Measurements from ENCODE around the gene EDARADD. TPM values are rescaled to one million over a fixed set of nuclear protein-coding genes. Genes with fewer than 3 reads are reported as not detected.

The EDARADD gene
- total RNA-seq, 1 donor from 2014 or later: 9.4 TPM

GRCh38 chr1:236489710-236490377, 95.8 kb downstream of the EDARADD start:
- DNase-seq (ENCODE audit: low spot score): peak; percentile 8
- Mint-ChIP-seq H3K36me3 (ENCODE audit: low read depth, unreplicated experiment) (no peaks in the 10 kb centered on the region), H3K4me3 (ENCODE audit: unreplicated experiment) (no peak overlapping the region), H3K27ac (ENCODE audit: unreplicated experiment) (peak overlapping the region; percentile 33), H3K9me3 (ENCODE audit: unreplicated experiment) (no peaks in the 10 kb centered on the region), H3K27me3 (ENCODE audit: unreplicated experiment) (peaks cover 4% of the 10 kb centered on the region), H3K4me1 (ENCODE audit: unreplicated experiment) (peaks cover 35% of the 10 kb centered on the region)
- peak; percentile 74 for TF ChIP-seq CTCF (IDR thresholded peaks at IDR 0.05; ENCODE audit: unreplicated experiment)

- Mint-ChIP-seq H3K9me3 (ENCODE audit: unreplicated experiment) (no peaks in the 10 kb centered on the region), H3K4me3 (ENCODE audit: unreplicated experiment) (no peak overlapping the region), H3K36me3 (ENCODE audit: low read depth, unreplicated experiment) (no peaks in the 10 kb centered on the region), H3K27ac (ENCODE audit: unreplicated experiment) (peak overlapping the region; percentile 86), H3K4me1 (ENCODE audit: unreplicated experiment) (peaks cover 35% of the 10 kb centered on the region), H3K27me3 (ENCODE audit: unreplicated experiment) (peaks cover 4% of the 10 kb centered on the region)
- no peak for DNase-seq (ENCODE audit: low spot score)
- no peak for TF ChIP-seq CTCF (IDR thresholded peaks at IDR 0.05; ENCODE audit: unreplicated experiment)
These were observed 97.5 kb downstream of the EDARADD start for GRCh38 chr1:236491469-236492136.

- Mint-ChIP-seq H3K27me3 (ENCODE audit: unreplicated experiment) (peaks cover 4% of the 10 kb centered on the region), H3K9me3 (ENCODE audit: unreplicated experiment) (no peaks in the 10 kb centered on the region), H3K4me1 (ENCODE audit: unreplicated experiment) (peaks cover 35% of the 10 kb centered on the region), H3K4me3 (ENCODE audit: unreplicated experiment) (no peak overlapping the region), H3K27ac (ENCODE audit: unreplicated experiment) (no peak overlapping the region), H3K36me3 (ENCODE audit: low read depth, unreplicated experiment) (no peaks in the 10 kb centered on the region)
- no peak for TF ChIP-seq CTCF (IDR thresholded peaks at IDR 0.05; ENCODE audit: unreplicated experiment)
- DNase-seq (ENCODE audit: low spot score): no peak
These were observed 98.3 kb downstream of the EDARADD start for GRCh38 chr1:236492378-236492777.

GRCh38 chr1:236494082-236494481, 100.0 kb downstream of the EDARADD start:
- Mint-ChIP-seq H3K27ac (ENCODE audit: unreplicated experiment) (no peak overlapping the region), H3K36me3 (ENCODE audit: low read depth, unreplicated experiment) (no peaks in the 10 kb centered on the region), H3K4me1 (ENCODE audit: unreplicated experiment) (peaks cover 35% of the 10 kb centered on the region), H3K4me3 (ENCODE audit: unreplicated experiment) (no peak overlapping the region), H3K27me3 (ENCODE audit: unreplicated experiment) (peaks cover 4% of the 10 kb centered on the region), H3K9me3 (ENCODE audit: unreplicated experiment) (no peaks in the 10 kb centered on the region)
- no peak for DNase-seq (ENCODE audit: low spot score)
- TF ChIP-seq CTCF (IDR thresholded peaks at IDR 0.05; ENCODE audit: unreplicated experiment): no peak
